Left forelimb (tissue), 1 donor: ENCODE results near the gene FAM184B.
"Not testable (repeated sequence)": the region's sequence is repeated elsewhere in the genome, so short reads cannot be mapped to it uniquely, and the experiment has no call there.

Experiments
- DNase-seq: peaks from one replicate; pipeline ENCODE4 v3.0.0-alpha.2; 2018; ENCODE audit warnings: low spot score

FAM184B gene

DNA sequence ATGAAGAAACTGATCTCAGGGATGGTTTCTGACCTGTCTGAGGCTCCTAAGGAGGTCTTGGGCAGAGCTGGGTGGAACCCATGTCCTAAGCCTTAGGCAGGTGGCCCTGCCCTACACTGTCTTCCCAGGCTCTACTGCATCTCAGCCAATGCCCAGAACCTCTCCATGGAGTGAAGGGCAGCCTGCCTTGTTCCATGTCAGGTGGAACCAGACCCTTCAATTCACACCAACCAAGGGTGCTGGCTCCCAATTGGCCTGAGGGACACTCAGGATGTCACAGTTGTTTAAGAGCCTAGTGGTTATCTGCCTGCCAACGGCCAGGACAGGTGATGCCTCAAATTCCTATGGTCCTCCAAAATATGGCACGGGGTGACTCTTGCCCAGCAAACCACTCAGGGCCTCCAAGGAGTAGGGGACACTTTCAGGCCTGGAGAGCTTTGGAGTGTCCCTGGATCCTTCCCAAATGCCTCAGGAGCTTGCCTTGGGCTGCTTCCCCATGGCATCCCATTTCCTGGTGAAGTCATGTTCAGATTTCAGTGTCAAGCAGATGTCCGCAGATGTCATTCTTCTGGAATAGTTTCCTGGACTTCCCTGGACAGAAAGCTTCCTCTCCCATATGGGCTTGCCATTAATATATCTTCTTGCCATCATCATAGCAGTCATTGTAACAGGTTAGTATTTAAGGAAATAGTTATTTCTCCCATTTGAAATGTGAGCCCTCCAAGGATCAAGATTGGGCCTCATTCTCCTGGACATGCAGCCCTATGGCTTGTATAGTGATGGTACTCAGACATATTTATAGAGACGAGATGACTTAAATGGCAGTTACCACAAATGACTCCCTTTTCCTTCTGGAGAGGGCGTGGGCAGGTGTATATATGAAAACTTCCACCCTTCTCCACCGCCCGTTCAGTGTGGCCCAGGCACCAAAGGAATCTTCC is 99.9 kb downstream of the FAM184B start:
- DNase-seq, result no peak

DNA sequence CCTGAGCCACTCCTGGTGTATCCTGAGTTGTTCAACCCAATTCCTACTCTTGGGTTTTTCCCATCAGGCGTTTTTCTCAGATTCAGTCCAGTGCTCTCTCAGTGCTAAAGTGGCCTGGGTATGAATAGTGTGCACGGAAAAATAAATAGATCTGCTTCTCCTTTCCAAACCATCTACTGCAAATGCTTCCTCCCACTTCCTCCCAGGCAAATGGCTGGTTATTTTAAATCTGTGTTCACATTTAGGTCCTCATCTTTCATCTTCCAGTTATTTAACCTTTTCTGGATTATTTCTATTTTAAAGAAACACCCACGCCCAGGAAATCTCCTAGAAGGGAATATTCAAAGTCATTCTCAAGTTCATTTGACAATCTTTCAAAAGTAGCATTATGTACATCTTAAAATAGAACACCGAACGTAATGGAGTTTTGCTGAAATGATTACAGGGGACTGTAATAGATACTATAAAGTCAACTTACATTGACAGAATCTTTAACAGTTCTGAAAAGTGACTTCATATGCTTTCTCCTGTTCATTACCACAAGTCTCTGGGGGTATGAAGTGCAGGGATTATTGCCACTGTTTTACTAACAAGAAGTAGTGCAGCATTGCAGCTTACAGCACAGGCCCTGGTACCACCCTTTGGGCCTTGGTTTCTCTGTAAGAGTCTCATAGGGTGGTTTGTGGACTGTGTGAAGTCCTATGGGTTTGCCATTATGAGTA is 100.7 kb downstream of the FAM184B start:
- DNase-seq, result no peak

- DNase-seq, result no peak
Observed at GRCh38 chr4:17670423-17670822, 111.0 kb downstream of the FAM184B start.

GRCh38 chr4:17667653-17668201 is 113.7 kb downstream of the FAM184B start:
- no peak for DNase-seq

- DNase-seq, result no peak
Observed at GRCh38 chr4:17667253-17667652, 114.2 kb downstream of the FAM184B start.

GRCh38 chr4:17665852-17666251 is 115.6 kb downstream of the FAM184B start:
- no peak for DNase-seq

DNA sequence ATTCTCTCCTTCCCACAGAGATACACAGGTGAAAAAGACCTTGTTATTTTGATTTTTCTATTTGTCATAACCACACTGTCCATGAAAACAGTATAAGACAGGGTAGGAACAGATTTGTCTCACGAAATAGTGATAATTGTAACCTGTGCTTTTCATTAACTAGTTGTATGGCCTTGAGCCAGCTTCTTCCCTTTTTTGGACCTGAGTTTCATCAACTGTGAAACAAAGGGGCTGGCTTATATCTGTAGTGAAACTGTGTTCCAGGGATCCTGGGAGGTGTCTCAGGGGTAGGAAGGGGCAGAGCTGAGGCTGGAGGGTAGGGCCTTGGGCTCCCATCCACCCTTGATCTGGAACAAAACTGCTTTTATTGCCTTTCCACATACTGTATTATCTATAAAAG is 116.1 kb downstream of the FAM184B start:
- DNase-seq, result no peak

DNA sequence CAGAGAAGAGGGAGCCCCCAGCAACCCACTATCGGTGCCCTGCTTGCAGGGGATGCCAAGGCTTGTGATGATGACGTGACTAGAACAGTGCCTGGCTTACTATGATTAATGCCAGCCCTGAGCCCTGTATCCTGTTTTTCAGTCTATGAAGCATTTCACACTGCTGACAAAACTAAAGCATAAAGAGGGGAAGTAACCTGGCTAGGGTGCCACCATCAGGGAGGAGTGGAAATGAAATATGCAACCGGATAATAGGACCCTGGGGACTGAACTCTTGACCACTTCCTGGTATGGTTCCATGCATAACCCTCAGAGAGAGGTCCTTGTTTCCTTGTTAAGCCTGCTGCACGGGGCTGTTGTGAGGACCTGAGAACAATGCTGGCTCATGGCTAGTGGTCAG is 116.7 kb downstream of the FAM184B start:
- no peak for DNase-seq

GRCh38 chr4:17662694-17663093 is 118.7 kb downstream of the FAM184B start:
- DNase-seq, result no peak

DNA sequence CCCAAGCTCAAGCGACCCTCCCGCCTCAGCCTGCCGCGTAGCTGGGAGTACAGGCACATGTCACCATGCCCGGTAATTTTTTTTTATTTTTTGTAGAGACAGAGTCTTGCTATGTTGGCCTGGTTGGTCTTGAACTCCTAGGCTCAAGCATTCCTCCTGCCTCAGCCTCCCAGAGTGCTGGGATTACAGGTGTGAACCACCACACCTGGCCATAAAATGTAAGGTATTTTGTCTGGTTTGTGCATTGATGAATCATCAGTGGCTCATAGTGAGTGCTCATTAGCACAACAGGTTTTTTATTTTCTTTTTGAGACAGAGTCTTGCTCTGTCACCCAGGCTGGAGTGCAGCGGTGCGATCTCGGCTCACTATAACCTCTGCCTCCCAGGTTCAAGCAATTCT is 122.2 kb downstream of the FAM184B start:
- DNase-seq, result not testable (repeated sequence)

GRCh38 chr4:17657849-17658248 is 123.6 kb downstream of the FAM184B start:
- DNase-seq, result no peak

DNA sequence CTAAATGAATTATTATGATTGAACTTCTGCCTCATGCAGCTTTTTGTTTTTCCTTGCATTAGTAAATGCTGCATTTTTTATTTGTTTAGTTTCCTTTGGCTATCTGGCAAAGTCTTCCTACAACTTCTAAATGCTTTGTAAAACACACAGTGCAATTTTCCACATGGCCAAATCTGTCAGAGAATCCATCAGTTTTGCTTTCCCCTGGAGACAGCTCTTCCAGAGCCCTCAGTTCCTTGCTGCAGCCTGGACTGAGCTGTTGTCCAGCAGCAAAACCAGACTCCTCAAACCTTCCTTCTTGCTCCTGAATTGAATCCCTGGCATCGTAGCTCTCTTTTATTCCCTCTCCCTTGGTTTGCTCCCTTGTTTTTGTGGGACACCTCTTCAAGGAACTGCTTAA is 124.3 kb downstream of the FAM184B start:
- no peak for DNase-seq

GRCh38 chr4:17654701-17655100 is 126.7 kb downstream of the FAM184B start:
- DNase-seq, result no peak

DNA sequence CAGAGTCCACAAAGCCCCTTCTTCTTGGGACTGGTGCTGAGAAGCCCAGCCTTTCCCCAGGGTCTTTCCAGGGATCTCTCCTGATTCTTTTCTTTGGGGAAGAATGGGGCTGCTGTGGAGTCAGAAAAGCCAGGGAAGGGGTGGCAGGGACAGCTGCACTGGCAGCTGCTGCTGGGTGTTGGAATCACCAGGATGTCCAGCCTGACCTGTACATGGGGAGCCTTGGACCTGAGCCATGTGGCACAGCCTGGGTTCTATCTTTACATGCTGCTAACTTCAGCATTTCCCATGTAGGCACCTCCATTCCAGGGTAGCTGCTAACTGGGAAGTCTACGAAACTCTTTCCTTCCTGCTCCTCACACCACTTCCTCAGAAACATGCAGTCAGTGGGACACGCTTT is 131.0 kb downstream of the FAM184B start:
- DNase-seq, result no peak

- peak; percentile 4 for DNase-seq
Observed at GRCh38 chr4:17647927-17648326, 133.5 kb downstream of the FAM184B start.

GRCh38 chr4:17647176-17647806 is 134.1 kb downstream of the FAM184B start:
- DNase-seq, result peak; percentile 46

- DNase-seq, result peak; percentile 2
Observed at GRCh38 chr4:17646693-17647092, 134.7 kb downstream of the FAM184B start.

GRCh38 chr4:17642398-17642783 is 139.0 kb downstream of the FAM184B start:
- no peak for DNase-seq

DNA sequence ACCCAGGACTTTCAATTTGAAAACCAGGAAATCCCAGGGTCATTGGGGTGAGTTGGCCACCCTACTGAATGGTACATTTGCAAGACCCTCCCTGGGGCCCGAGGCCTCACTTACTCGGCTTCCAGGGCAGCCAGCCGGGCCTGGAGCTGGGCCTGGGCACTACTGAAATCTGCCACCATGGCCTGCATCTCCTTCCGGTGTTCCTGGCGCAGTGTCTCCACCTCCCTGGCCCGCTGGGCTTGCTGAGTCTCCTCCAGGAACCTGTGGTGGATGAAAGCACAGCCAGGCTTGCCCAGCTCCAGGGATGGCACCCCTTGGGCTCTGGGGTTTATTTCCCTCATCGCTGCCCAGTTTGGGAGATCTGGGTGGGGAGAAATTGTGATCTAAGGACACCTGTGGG is 142.3 kb downstream of the FAM184B start:
- no peak for DNase-seq

DNA sequence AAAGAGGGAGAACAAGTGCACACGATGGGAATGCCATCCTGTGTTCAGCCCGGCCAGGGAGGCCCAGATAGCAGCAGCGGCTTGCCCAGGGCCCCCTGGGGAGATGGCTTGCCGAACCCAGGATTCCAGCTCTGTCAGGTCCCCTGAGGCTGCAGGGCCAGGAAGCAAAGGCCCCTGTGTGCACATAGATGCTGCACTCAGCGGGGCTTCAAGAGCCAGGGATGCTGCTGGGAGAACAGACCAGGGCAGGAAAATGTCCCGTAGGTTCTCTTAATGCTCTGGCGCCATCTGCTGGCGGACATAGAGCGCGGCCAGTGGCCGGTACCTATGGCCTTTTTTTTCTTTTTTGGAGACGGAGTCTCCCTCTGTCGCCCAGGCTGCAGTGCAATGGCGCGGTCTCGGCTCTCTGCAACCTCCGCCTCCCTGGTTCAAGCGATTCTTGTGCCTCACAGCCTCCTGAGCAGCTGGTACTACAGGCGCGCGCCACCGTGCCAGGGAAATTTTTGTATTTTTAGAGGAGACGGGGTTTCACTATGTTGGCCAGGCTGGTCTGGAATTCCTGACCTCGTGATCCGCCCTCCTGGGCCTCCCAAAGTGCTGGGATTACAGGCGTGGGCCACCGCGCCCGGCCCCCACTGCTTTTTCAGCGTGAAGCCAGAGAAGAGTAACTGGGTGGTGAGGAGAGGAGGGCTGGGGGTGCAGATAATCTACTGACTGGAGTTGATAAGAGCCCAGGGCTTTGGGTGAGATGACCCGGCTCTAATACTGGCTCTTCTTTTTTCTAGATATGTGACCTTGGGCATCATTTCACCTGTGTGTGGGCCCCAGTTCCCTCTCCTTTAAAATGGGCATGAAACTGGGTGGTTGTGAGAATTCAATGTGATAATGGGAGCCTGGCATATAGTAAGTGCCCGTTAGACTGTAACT is 144.5 kb downstream of the FAM184B start:
- DNase-seq, result peak; percentile 79

DNA sequence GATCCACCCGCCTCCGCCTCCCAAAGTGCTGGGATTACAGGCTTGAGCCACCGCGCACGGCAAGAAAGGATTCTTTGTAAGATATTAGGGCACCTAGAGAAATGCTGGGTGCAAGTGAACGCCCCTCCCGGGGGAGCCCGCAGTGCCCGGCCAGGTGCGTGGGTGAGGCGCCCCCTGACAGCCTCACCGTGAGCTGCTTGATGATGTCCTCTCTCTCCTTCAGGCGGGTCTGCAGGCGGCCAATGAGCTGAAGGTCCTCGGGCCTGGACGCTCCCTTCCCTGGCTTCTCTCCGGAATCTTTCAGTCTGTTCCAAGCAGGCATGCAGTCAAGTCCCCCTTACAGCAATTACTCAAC is 145.1 kb downstream of the FAM184B start:
- DNase-seq, result no peak
